ENCODE data around the gene TOLLIP. TPM values are rescaled to one million over a fixed set of nuclear protein-coding genes. Genes with fewer than 3 reads are reported as not detected.

The TOLLIP gene
- total RNA-seq, 2 donors from 2014 or later, result 46.0 to 46.3 TPM

DNA sequence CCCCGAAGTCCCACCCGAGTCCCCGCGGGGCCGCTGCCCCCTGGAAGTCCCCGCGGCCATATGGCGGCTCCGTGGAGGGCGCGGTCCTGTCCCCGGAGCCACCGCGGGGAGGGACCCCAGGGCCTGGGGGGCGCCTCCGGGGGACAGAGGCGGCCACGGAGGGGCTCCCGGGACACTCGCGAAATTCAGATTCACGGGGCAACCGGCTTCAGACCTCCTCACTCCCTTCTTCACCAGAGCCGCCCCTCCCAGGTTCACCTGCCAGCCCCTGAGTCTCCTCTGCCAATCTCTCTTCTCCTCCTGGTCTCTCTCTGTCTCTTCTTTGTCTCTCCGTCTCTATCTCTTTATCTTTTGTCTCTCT is 28.2 kb upstream of the TOLLIP start:
- Histone ChIP-seq H3K27me3 (replicated peaks; ENCODE audit: insufficient read depth) (no peaks in the 10 kb centered on the region), H3K27ac (peak overlapping the region; percentile 60 to 67), H3K4me3 (peak overlapping the region; percentile 74), H3K36me3 (no peaks in the 10 kb centered on the region), H3K9me3 (no peaks in the 10 kb centered on the region), H3K4me1 (ENCODE audit: control insufficient read depth in 1 of 2, low read depth in 2 of 2) (peaks cover 8 to 22% of the 10 kb centered on the region in 2 donors)
- ATAC-seq (ENCODE audit: insufficient number of reproducible peaks, low FRiP score, low read depth), result no peak
- DNase-seq (ENCODE audit: low spot score), result no peak
- no peak for TF ChIP-seq CTCF (IDR thresholded peaks at IDR 0.05)

GRCh38 chr11:1336836-1337646 is 27.6 kb upstream of the TOLLIP start:
- Histone ChIP-seq H3K27ac (peak overlapping the region; percentile 60 to 67), H3K4me3 (peak overlapping the region; percentile 74)

GRCh38 chr11:1335811-1336761 is 26.7 kb upstream of the TOLLIP start:
- peak; percentile 55 for DNase-seq (ENCODE audit: low spot score)
- Histone ChIP-seq H3K36me3 (no peaks in the 10 kb centered on the region), H3K4me3 (peak overlapping the region; percentile 73), H3K4me1 (ENCODE audit: control insufficient read depth in 1 of 2, low read depth in 2 of 2) (peaks cover 8 to 17% of the 10 kb centered on the region in 2 donors), H3K27ac (peak overlapping the region in 1 of 2 donors; percentile 50), H3K27me3 (replicated peaks; ENCODE audit: insufficient read depth) (no peaks in the 10 kb centered on the region), H3K9me3 (no peaks in the 10 kb centered on the region)
- peak; percentile 48 for ATAC-seq (ENCODE audit: insufficient number of reproducible peaks, low FRiP score, low read depth)
- TF ChIP-seq CTCF (IDR thresholded peaks at IDR 0.05), result no peak

More at GRCh38 chr11:1336836-1337646, 27.6 kb upstream of the TOLLIP start:
- Histone ChIP-seq H3K27me3 (replicated peaks; ENCODE audit: insufficient read depth) (no peaks in the 10 kb centered on the region), H3K9me3 (no peaks in the 10 kb centered on the region), H3K36me3 (no peaks in the 10 kb centered on the region), H3K4me1 (ENCODE audit: control insufficient read depth in 1 of 2, low read depth in 2 of 2) (peaks cover 8 to 20% of the 10 kb centered on the region in 2 donors)
- no peak for TF ChIP-seq CTCF (IDR thresholded peaks at IDR 0.05)
- ATAC-seq (ENCODE audit: insufficient number of reproducible peaks, low FRiP score, low read depth) (no peak), DNase-seq (ENCODE audit: low spot score) (no peak)

GRCh38 chr11:1335264-1335810 is 25.9 kb upstream of the TOLLIP start:
- Histone ChIP-seq H3K36me3 (no peaks in the 10 kb centered on the region), H3K4me1 (ENCODE audit: control insufficient read depth in 1 of 2, low read depth in 2 of 2) (peaks cover 8 to 17% of the 10 kb centered on the region in 2 donors), H3K9me3 (no peaks in the 10 kb centered on the region), H3K27me3 (replicated peaks; ENCODE audit: insufficient read depth) (no peaks in the 10 kb centered on the region), H3K27ac (peak overlapping the region in 1 of 2 donors; percentile 50), H3K4me3 (peak overlapping the region; percentile 73)
- DNase-seq (ENCODE audit: low spot score) (no peak), ATAC-seq (ENCODE audit: insufficient number of reproducible peaks, low FRiP score, low read depth) (no peak)
- no peak for TF ChIP-seq CTCF (IDR thresholded peaks at IDR 0.05)

- TF ChIP-seq CTCF (IDR thresholded peaks at IDR 0.05), result no peak
- Histone ChIP-seq H3K36me3 (no peaks in the 10 kb centered on the region), H3K4me1 (ENCODE audit: control insufficient read depth in 1 of 2, low read depth in 2 of 2) (peaks cover 8 to 17% of the 10 kb centered on the region in 2 donors), H3K4me3 (no peak overlapping the region), H3K27me3 (replicated peaks; ENCODE audit: insufficient read depth) (no peaks in the 10 kb centered on the region), H3K27ac (no peak overlapping the region), H3K9me3 (no peaks in the 10 kb centered on the region)
- no peak for DNase-seq (ENCODE audit: low spot score)
- no peak for ATAC-seq (ENCODE audit: insufficient number of reproducible peaks, low FRiP score, low read depth)
These were observed 24.4 kb upstream of the TOLLIP start for GRCh38 chr11:1333860-1334259.
